Endodermal cell (in vitro differentiated cells): Measurements from ENCODE around the gene KLHL25. TPM values are rescaled to one million over a fixed set of nuclear protein-coding genes. Genes with fewer than 3 reads are reported as not detected.
A peak's percentile ranks its signal among the peaks of the same experiment; 100 is the strongest.

Source experiments
- DNase-seq: peaks from one replicate; pipeline ENCODE4 v3.0.0-alpha.2; 2017
- H3K27ac ChIP-seq: 2 replicates; pipeline ENCODE4 v1.5.1; 2013; ENCODE audit warnings: mild to moderate bottlenecking, low read depth, low read length, moderate library complexity
- H3K27me3 ChIP-seq: 2 replicates; pipeline ENCODE4 v1.6.1; 2013; ENCODE audit warnings: mild to moderate bottlenecking, low read length, moderate library complexity; ENCODE audit not compliant: insufficient read depth, control insufficient read depth, poor library complexity, severe bottlenecking
- H3K36me3 ChIP-seq: 2 replicates; pipeline ENCODE4 v1.7.0; 2013; ENCODE audit warnings: mild to moderate bottlenecking, low read length, moderate library complexity; ENCODE audit not compliant: control insufficient read depth, insufficient read depth
- H3K4me1 ChIP-seq: one replicate; pipeline ENCODE4 v1.7.0; 2013; ENCODE audit warnings: low read length; ENCODE audit not compliant: control insufficient read depth, insufficient read depth
- H3K4me3 ChIP-seq: 2 replicates; pipeline ENCODE4 v1.5.1; 2013; ENCODE audit warnings: mild to moderate bottlenecking, low read length, moderate library complexity
- H3K9ac ChIP-seq: 2 replicates; pipeline ENCODE4 v1.6.1; 2013; ENCODE audit warnings: mild to moderate bottlenecking, low read length, moderate library complexity; ENCODE audit not compliant: poor library complexity, severe bottlenecking; ENCODE audit errors: extremely low read depth
- H3K9me3 ChIP-seq: 2 replicates; pipeline ENCODE4 v1.6.1; 2013; ENCODE audit warnings: mild to moderate bottlenecking, low read length, moderate library complexity; ENCODE audit not compliant: control insufficient read depth
- H3K27ac Mint-ChIP-seq: 2 replicates; pipeline ENCODE4 v1.8.0; 2020; ENCODE audit warnings: mixed read lengths
- H3K27me3 Mint-ChIP-seq: 2 replicates; pipeline ENCODE4 v1.8.0; 2021; ENCODE audit warnings: mild to moderate bottlenecking, mixed read lengths; ENCODE audit not compliant: insufficient read depth
- H3K36me3 Mint-ChIP-seq: 2 replicates; pipeline ENCODE4 v1.8.0; 2020; ENCODE audit warnings: low read depth, mixed read lengths
- H3K4me1 Mint-ChIP-seq: 2 replicates; pipeline ENCODE4 v1.8.0; 2020; ENCODE audit warnings: mixed read lengths
- H3K4me3 Mint-ChIP-seq: 2 replicates; pipeline ENCODE4 v1.8.0; 2020; ENCODE audit warnings: mild to moderate bottlenecking, moderate library complexity, mixed read lengths
- H3K9me3 Mint-ChIP-seq: 2 replicates; pipeline ENCODE4 v1.8.0; 2020; ENCODE audit warnings: mild to moderate bottlenecking, mixed read lengths
- CTCF ChIP-seq: fragments of 200-600 bp; sonication (generic); conservative IDR thresholded peaks from 2 replicates; pipeline ENCODE4 v1.5.0; 2021; ENCODE audit warnings: antibody characterized with exemption, mild to moderate bottlenecking
- WGBS, 2 experiments: methylation state at CpG; one replicate each; pipeline versions ENCODE4 v1.1.5 to v1.1.7; 2013; ENCODE audit warnings: missing lambda C conversion rate in 2 of 2, mixed read lengths in 1 of 2; ENCODE audit not compliant: insufficient coverage in 1 of 2, insufficient read length in 1 of 2; 5-methylcytosine and 5-hydroxymethylcytosine counted together
- total RNA-seq, 2 donors: library from RNA; stranded (reverse); fragmentation: NEBNext Ultra II Directional in 1 of 2; extraction: Animal tissue kit (Norgen Biotek cat#: 25700) in 1 of 2; gene quantifications; 2 replicates in 1 of 2; 3 replicates in 1 of 2; pipeline ENCODE4 v1.2.1, GENCODE V29; 2021

KLHL25 gene
- total RNA-seq, 2 donors from 2014 or later = 13.3 TPM

GRCh38 chr15:85754989-85755388 lies 39.7 kb downstream of the KLHL25 start:
- Mint-ChIP-seq H3K27ac (no peak overlapping the region), H3K36me3 (peaks cover 21% of the 10 kb centered on the region), H3K9me3 (no peaks in the 10 kb centered on the region), H3K27me3 (no peaks in the 10 kb centered on the region), H3K4me3 (no peak overlapping the region), H3K4me1 (peaks cover 15% of the 10 kb centered on the region)
- WGBS, 2 experiments = 84 to 96% methylated on average over 4 to 7 of the region's 7 CpGs
- no peak overlapping the region for H3K4me3 ChIP-seq
- peak; percentile 47 for DNase-seq
- no peak overlapping the region for H3K27ac ChIP-seq
- no peak overlapping the region for H3K9ac ChIP-seq
- H3K36me3 ChIP-seq = peaks cover 11% of the 10 kb centered on the region
- H3K9me3 ChIP-seq = no peaks in the 10 kb centered on the region
- no peaks in the 10 kb centered on the region for H3K27me3 ChIP-seq
- no peak for TF ChIP-seq CTCF
- H3K4me1 ChIP-seq = no peaks in the 10 kb centered on the region

- H3K27ac ChIP-seq = peak overlapping the region; percentile 57
- peaks cover 19% of the 10 kb centered on the region for H3K4me1 Mint-ChIP-seq
- no peak overlapping the region for H3K4me3 Mint-ChIP-seq
- peaks cover 18% of the 10 kb centered on the region for H3K36me3 ChIP-seq
- no peaks in the 10 kb centered on the region for H3K4me1 ChIP-seq
- peaks cover 23% of the 10 kb centered on the region for H3K36me3 Mint-ChIP-seq
- 89 to 90% methylated on average over 7 to 10 of the region's 10 CpGs for WGBS, 2 experiments
- TF ChIP-seq CTCF = no peak
- no peaks in the 10 kb centered on the region for H3K27me3 ChIP-seq
- no peaks in the 10 kb centered on the region for H3K9me3 ChIP-seq
- no peaks in the 10 kb centered on the region for H3K9me3 Mint-ChIP-seq
- H3K4me3 ChIP-seq = no peak overlapping the region
- H3K27me3 Mint-ChIP-seq = no peaks in the 10 kb centered on the region
- DNase-seq = peak; percentile 37
- no peak overlapping the region for H3K9ac ChIP-seq
- H3K27ac Mint-ChIP-seq = peak overlapping the region; percentile 18
Observed at GRCh38 chr15:85753791-85754452, 40.8 kb downstream of the KLHL25 start.

GRCh38 chr15:85753261-85753660 lies 41.5 kb downstream of the KLHL25 start:
- H3K9me3 ChIP-seq = no peaks in the 10 kb centered on the region
- Mint-ChIP-seq H3K9me3 (no peaks in the 10 kb centered on the region), H3K4me3 (no peak overlapping the region), H3K27ac (no peak overlapping the region), H3K4me1 (peaks cover 19% of the 10 kb centered on the region), H3K27me3 (no peaks in the 10 kb centered on the region), H3K36me3 (peaks cover 26% of the 10 kb centered on the region)
- no peak overlapping the region for H3K9ac ChIP-seq
- no peaks in the 10 kb centered on the region for H3K27me3 ChIP-seq
- H3K36me3 ChIP-seq = peaks cover 24% of the 10 kb centered on the region
- H3K4me1 ChIP-seq = no peaks in the 10 kb centered on the region
- no peak for DNase-seq
- no peak overlapping the region for H3K4me3 ChIP-seq
- 94% methylated on average over 1 of the region's 1 CpG; no CpG with 5 or more reads in 1 of the 2 experiments for WGBS, 2 experiments
- peak overlapping the region; percentile 57 for H3K27ac ChIP-seq
- TF ChIP-seq CTCF = no peak
